ENCODE data around the gene ARF3.
"Not testable (repeated sequence)": the region's sequence is repeated elsewhere in the genome, so short reads cannot be mapped to it uniquely, and the experiment has no call there.

ARF3 gene

GRCh38 chr12:48924617-48925303, 32.5 kb downstream of the ARF3 start:
- DNase-seq = peak; percentile 73

- DNase-seq = no peak
These were observed 34.2 kb downstream of the ARF3 start for GRCh38 chr12:48923117-48923516.

DNA sequence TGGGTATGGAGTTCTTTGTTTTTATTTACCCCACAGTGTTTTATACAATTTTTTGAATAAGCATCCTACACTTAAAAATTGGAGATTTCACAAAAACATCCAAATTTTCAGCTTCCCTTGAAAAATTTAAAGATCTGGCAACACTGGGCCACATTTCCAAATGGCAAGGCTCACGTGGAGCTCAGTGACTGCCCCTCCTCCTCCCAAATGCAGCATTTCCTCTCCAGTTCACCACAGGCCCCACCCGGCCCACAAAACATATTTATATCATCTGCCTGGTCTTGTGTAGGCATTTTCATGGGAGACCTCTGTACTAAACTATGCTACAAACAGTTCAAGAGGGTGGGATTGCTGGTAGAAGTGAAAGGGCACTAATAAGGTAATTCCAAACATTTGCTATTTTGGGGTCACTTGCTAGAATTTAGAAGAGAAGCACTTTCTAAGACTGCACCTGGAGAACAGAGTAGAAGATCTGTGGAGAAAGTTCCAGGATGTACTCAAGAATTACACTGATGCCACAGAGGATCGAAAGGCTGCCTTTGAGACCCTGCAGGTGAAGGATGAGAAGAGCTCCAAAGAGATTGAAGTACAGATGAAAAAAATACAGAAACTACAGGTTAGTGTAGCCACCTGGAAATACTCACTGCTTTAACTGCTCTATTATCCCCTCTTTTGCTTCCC, 39.3 kb downstream of the ARF3 start:
- no peak for DNase-seq

DNA sequence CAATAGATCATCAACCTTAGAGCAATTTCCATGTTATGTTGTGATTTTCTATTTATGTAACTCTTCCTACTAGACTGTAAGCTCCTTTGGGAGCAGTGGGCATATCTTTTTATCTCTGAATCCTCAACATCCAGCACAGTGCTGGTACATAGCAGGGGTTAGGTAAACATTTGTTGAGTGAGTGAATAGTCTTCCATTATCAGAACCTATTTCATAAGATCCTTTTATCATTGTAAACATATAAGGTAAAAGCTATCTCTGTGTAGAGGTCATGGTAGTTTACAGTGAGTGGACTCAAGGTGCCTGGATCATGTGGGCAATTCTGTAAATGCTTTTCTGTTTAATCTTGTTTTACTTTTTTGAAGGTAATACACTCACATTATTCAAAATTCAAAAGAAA, 47.1 kb downstream of the ARF3 start:
- DNase-seq = no peak

- not testable (repeated sequence) for DNase-seq
These were observed 47.6 kb downstream of the ARF3 start for GRCh38 chr12:48909698-48910097.

DNA sequence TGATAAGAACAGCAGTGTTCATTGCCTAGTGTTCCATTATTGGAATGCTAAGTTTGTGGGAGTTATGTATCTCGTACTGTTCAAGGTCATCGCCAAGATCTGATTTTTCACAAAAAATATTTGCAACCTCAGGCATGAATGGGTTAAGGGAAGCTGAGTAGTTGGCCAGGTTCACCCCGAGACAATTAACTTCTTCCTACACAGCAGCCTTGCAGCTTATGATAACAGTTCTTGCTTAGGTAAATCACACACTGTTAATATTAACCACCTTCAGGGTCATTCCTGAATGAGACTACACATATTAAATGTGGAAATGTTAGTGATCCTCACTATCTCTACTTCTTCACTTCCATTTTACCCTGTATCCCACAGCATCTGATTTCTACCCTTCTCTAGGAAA, 50.0 kb downstream of the ARF3 start:
- DNase-seq = no peak

- DNase-seq = peak; percentile 87
These were observed 53.3 kb downstream of the ARF3 start for GRCh38 chr12:48903982-48904411.

GRCh38 chr12:48903363-48903981, 53.8 kb downstream of the ARF3 start:
- no peak for DNase-seq

DNA sequence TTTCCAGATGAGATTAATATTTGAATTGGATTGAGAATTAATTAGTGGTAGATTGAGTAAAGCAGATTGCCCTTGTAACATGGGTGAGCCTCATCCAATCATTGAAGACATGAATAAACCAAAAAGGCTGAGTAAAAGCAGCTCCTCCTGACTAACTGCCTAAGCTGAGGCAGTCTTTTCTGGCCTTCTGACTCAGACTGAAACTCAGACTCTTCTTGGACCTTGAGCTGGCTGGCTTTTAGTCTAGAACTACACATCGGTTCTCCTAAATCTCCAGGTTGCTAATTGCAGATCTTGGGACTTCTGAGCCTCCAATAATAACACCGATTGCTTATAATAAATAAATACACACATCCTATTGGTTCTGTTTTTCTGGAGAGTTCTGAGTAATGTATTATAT, 56.0 kb downstream of the ARF3 start:
- peak; percentile 79 for DNase-seq

GRCh38 chr12:48899651-48900050, 57.6 kb downstream of the ARF3 start:
- no peak for DNase-seq

DNA sequence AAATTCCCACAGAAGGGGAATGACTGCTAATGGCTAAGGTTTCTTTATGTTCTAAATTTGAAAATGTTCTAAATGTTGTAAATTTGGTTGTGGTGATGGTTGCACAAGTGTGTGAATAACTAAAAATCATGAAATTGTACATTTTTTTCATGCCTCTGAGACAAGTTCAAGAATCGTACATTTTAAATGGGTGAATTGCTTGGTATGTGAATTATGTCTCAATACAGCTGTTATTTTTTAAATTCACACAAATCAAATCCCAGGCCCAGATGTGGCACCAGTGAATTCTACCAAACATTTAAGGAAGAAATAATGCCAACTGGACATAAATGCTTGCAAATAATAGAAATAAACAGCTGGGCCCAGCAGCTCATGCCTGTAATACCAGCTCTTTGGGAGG, 63.0 kb downstream of the ARF3 start:
- DNase-seq = no peak

GRCh38 chr12:48890657-48891418, 66.4 kb downstream of the ARF3 start:
- peak; percentile 78 for DNase-seq

GRCh38 chr12:48889679-48890078, 67.6 kb downstream of the ARF3 start:
- DNase-seq = no peak

All from activated CD4-positive, alpha-beta T cell treated with anti-CD3 and anti-CD28 coated beads, Interleukin-2, amount 50 U/mL, for 16 hours (primary cell).